Uterus (tissue), 2 donors: ENCODE measurements around the gene GPR156.

Source experiments
- CTCF ChIP-seq, 4 experiments: fragments of 200-600 bp in 2 of 4; fragments of 450-650 bp in 2 of 4; sonication (generic) in 2 of 4; IDR thresholded peaks; one replicate each; pipeline ENCODE4 v1.5.1; 2016 to 2019; ENCODE audit warnings: antibody characterized with exemption in 4 of 4, mild to moderate bottlenecking in 2 of 4, moderate library complexity in 1 of 4
- POLR2A ChIP-seq, 2 donors: fragments of 450-650 bp; IDR thresholded peaks; one replicate each; pipeline ENCODE4 v1.6.1; 2016; ENCODE audit warnings: antibody characterized with exemption in 2 of 2, mild to moderate bottlenecking in 1 of 2, moderate library complexity in 1 of 2

GRCh38 chr3:120245386-120245785 lies 39.6 kb downstream of the GPR156 start:
- TF ChIP-seq CTCF (IDR thresholded peaks at IDR 0.05) (no peak), POLR2A (IDR thresholded peaks at IDR 0.05) (no peak)
